CD4-positive, alpha-beta memory T cell (primary cell): ENCODE measurements around the gene VLDLR. TPM values are rescaled to one million over a fixed set of nuclear protein-coding genes. Genes with fewer than 3 reads are reported as not detected.

ENCODE experiments used
- CTCF ChIA-PET: fragments of 350-600 bp; sonication (Branson Sonifier 250); formaldehyde crosslinking; loops from one replicate; lab custom pipeline; 2021; ENCODE audit warnings: inconsistent platforms; ENCODE audit not compliant: partially characterized antibody; lab: Charles Lee
- POLR2A ChIA-PET: fragments of 350-600 bp; sonication (Branson Sonifier 250); formaldehyde crosslinking; loops from one replicate; lab custom pipeline; 2021; ENCODE audit not compliant: partially characterized antibody; lab: Charles Lee
- DNase-seq, 5 donors: peaks; one replicate each; pipeline versions ENCODE4 v3.0.0 to v3.0.0-alpha.2; 2020 to 2022; ENCODE audit warnings: mixed read lengths in 1 of 5
- H3K27ac ChIP-seq: one replicate; pipeline ENCODE4 v1.7.0; 2013; ENCODE audit warnings: low read depth, low read length
- H3K27me3 ChIP-seq: 2 replicates; pipeline ENCODE4 v1.7.0; 2013; ENCODE audit warnings: mild to moderate bottlenecking, low read length, moderate library complexity; ENCODE audit not compliant: insufficient read depth
- H3K36me3 ChIP-seq: 2 replicates; pipeline ENCODE4 v1.7.0; 2013; ENCODE audit warnings: mild to moderate bottlenecking, low read length, moderate library complexity; ENCODE audit not compliant: insufficient read depth
- H3K4me1 ChIP-seq: 2 replicates; pipeline ENCODE4 v1.7.0; 2013; ENCODE audit warnings: mild to moderate bottlenecking, low read length, moderate library complexity; ENCODE audit not compliant: insufficient read depth
- H3K4me3 ChIP-seq, 2 donors: one replicate each; pipeline ENCODE4 v1.7.0; 2013; ENCODE audit warnings: low read length in 2 of 2, mild to moderate bottlenecking in 1 of 2
- H3K9me3 ChIP-seq, 2 donors: one replicate each; pipeline ENCODE4 v1.7.0; 2013; ENCODE audit warnings: low read length in 2 of 2, control low read depth in 1 of 2; ENCODE audit not compliant: control insufficient read depth in 1 of 2
- H3K27ac Mint-ChIP-seq, 7 donors: one replicate each; pipeline ENCODE4 v1.8.0; 2020 to 2021; ENCODE audit warnings: mixed read lengths in 7 of 7, mild to moderate bottlenecking in 6 of 7, inconsistent platforms in 3 of 7, moderate library complexity in 3 of 7
- H3K27me3 Mint-ChIP-seq, 2 donors: one replicate each; pipeline ENCODE4 v1.8.0; 2020 to 2021; ENCODE audit warnings: mixed read lengths in 2 of 2
- H3K36me3 Mint-ChIP-seq, 2 donors: one replicate each; pipeline ENCODE4 v1.8.0; 2020 to 2021; ENCODE audit warnings: mixed read lengths in 2 of 2, inconsistent platforms in 1 of 2, mild to moderate bottlenecking in 1 of 2
- H3K4me1 Mint-ChIP-seq, 4 donors: one replicate each; pipeline ENCODE4 v1.8.0; 2020 to 2021; ENCODE audit warnings: mixed read lengths in 4 of 4, mild to moderate bottlenecking in 1 of 4
- H3K4me3 Mint-ChIP-seq, 8 donors: one replicate each; pipeline ENCODE4 v1.8.0; 2020 to 2021; ENCODE audit warnings: mixed read lengths in 8 of 8, mild to moderate bottlenecking in 7 of 8, moderate library complexity in 6 of 8, inconsistent platforms in 3 of 8
- H3K9me3 Mint-ChIP-seq, 8 donors: one replicate each; pipeline ENCODE4 v1.8.0; 2020 to 2021; ENCODE audit warnings: mixed read lengths in 8 of 8, mild to moderate bottlenecking in 5 of 8, inconsistent platforms in 3 of 8, moderate library complexity in 1 of 8
- intact Hi-C: fragments of 100-400 bp; cut with micrococcal nuclease; formaldehyde crosslinking; loops from one replicate; pipeline ENCODE4 v1.15.1; 2023
- polyA plus RNA-seq, 2 donors: library from polyadenylated mRNA; unstranded; fragments of 300-500 nt; fragmentation: Illumina TruSeq; gene quantifications; one replicate each; pipeline ENCODE4 v1.2.3, GENCODE V29; 2021
- total RNA-seq, 2 experiments: library from RNA; stranded (reverse); gene quantifications; one replicate each; pipeline ENCODE4 v1.2.3, GENCODE V29; 2021

Gene VLDLR
- total and polyA plus RNA-seq, 4 experiments from 2014 or later, result 0.07 to 0.50 (median 0.26) TPM

GRCh38 chr9:2640570-2640969 is 19.0 kb downstream of the VLDLR start:
- no peaks in the 10 kb centered on the region for H3K27me3 Mint-ChIP-seq
- H3K4me1 Mint-ChIP-seq, result no peaks in the 10 kb centered on the region
- H3K9me3 Mint-ChIP-seq, result peaks cover 0 to 3% (median 0%) of the 10 kb centered on the region in 8 donors
- POLR2A ChIA-PET, result no interaction called here
- Histone ChIP-seq H3K4me1 (no peaks in the 10 kb centered on the region), H3K36me3 (no peaks in the 10 kb centered on the region), H3K27ac (no peak overlapping the region), H3K27me3 (no peaks in the 10 kb centered on the region), H3K4me3 (no peak overlapping the region), H3K9me3 (no peaks in the 10 kb centered on the region)
- intact Hi-C loops, result no loop called here
- no peaks in the 10 kb centered on the region for H3K36me3 Mint-ChIP-seq
- H3K27ac Mint-ChIP-seq, result no peak overlapping the region
- CTCF ChIA-PET, result interaction anchor here (0.8 kb wide), 1 partner anchor 11 kb away, joined by 3 read pairs; no protein-coding TSS in a partner anchor
- H3K4me3 Mint-ChIP-seq, result no peak overlapping the region
- DNase-seq, result no peak

GRCh38 chr9:2641033-2641432 is 19.4 kb downstream of the VLDLR start:
- ChIA-PET POLR2A (no interaction called here), CTCF (no interaction called here)
- Mint-ChIP-seq H3K27me3 (no peaks in the 10 kb centered on the region), H3K4me1 (no peaks in the 10 kb centered on the region), H3K36me3 (no peaks in the 10 kb centered on the region), H3K9me3 (peaks cover 0 to 3% (median 0%) of the 10 kb centered on the region in 8 donors), H3K27ac (no peak overlapping the region), H3K4me3 (no peak overlapping the region)
- intact Hi-C loops, result no loop called here
- no peak for DNase-seq
- Histone ChIP-seq H3K9me3 (no peaks in the 10 kb centered on the region), H3K4me1 (no peaks in the 10 kb centered on the region), H3K27ac (no peak overlapping the region), H3K27me3 (no peaks in the 10 kb centered on the region), H3K36me3 (no peaks in the 10 kb centered on the region), H3K4me3 (no peak overlapping the region)

DNA sequence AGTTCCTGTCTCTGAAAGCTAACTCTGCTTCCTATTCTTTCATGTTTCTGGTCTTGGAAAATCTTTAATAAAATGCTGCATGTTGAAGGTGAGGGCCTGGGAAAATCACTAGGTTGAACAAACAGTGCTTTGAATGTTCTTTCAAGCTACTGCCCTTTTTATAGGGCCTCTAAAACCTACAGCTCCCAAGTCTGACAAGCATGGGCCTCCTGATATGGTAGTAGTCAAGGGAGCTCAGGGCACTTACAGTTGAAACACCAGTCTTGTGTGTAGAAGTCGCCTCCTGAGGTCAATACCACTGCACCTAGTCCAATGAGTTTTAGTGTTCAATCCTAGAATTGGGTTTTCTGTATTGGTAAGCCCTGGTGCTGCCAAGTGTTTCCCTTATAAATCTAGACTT is 20.5 kb downstream of the VLDLR start:
- Histone ChIP-seq H3K4me3 (no peak overlapping the region), H3K9me3 (no peaks in the 10 kb centered on the region), H3K27ac (no peak overlapping the region), H3K36me3 (no peaks in the 10 kb centered on the region), H3K27me3 (no peaks in the 10 kb centered on the region), H3K4me1 (no peaks in the 10 kb centered on the region)
- no peaks in the 10 kb centered on the region for H3K4me1 Mint-ChIP-seq
- intact Hi-C loops, result no loop called here
- H3K4me3 Mint-ChIP-seq, result no peak overlapping the region
- CTCF ChIA-PET, result interaction anchor here (1.4 kb wide), 1 partner anchor 10 kb away, joined by 3 read pairs; no protein-coding TSS in a partner anchor
- peaks cover 0 to 3% (median 0%) of the 10 kb centered on the region in 8 donors for H3K9me3 Mint-ChIP-seq
- no peak overlapping the region for H3K27ac Mint-ChIP-seq
- POLR2A ChIA-PET, result no interaction called here
- H3K27me3 Mint-ChIP-seq, result no peaks in the 10 kb centered on the region
- DNase-seq, result no peak
- H3K36me3 Mint-ChIP-seq, result no peaks in the 10 kb centered on the region

GRCh38 chr9:2645569-2645968 is 24.0 kb downstream of the VLDLR start:
- Mint-ChIP-seq H3K27ac (no peak overlapping the region), H3K36me3 (peaks cover 0 to 8% of the 10 kb centered on the region in 2 donors), H3K9me3 (peaks cover 0 to 3% (median 0%) of the 10 kb centered on the region in 8 donors), H3K4me1 (no peaks in the 10 kb centered on the region), H3K4me3 (no peak overlapping the region), H3K27me3 (no peaks in the 10 kb centered on the region)
- Histone ChIP-seq H3K27ac (no peak overlapping the region), H3K9me3 (no peaks in the 10 kb centered on the region), H3K4me3 (no peak overlapping the region), H3K4me1 (no peaks in the 10 kb centered on the region), H3K27me3 (no peaks in the 10 kb centered on the region), H3K36me3 (no peaks in the 10 kb centered on the region)
- DNase-seq, result no peak
- intact Hi-C loops, result no loop called here
- ChIA-PET CTCF (interaction anchor here (0.7 kb wide), 1 partner anchor 10 kb away, joined by 3 read pairs; no protein-coding TSS in a partner anchor), POLR2A (no interaction called here)

DNA sequence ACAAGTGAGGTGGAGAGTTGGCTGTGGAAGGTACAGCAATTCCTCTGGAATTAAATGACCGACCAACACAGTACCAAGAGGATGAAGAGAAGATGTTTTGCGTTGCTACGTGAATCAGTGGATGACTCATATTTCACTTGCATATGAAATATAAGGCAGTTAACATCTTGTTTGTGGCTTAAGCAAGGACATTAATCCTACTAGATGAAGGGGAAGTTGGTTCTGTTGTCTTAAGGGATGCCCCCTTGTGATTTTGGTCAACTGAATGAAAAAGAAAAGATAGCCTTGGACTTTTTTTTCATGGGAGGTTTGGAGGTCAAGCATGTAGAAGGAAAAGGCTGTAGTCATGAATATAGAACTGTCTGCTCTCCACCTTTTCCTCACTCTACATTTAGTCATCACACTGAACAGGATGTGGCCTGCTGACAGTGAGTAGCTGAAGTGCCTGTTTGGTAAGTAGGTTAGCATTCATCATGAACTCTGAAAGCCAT is 33.9 kb downstream of the VLDLR start:
- Histone ChIP-seq H3K27me3 (no peaks in the 10 kb centered on the region), H3K36me3 (no peaks in the 10 kb centered on the region), H3K27ac (peak overlapping the region; percentile 23), H3K4me1 (peaks cover 24% of the 10 kb centered on the region), H3K4me3 (no peak overlapping the region), H3K9me3 (no peaks in the 10 kb centered on the region)
- Mint-ChIP-seq H3K9me3 (no peaks in the 10 kb centered on the region), H3K27ac (peak overlapping the region; percentile 16 to 95 (median 89)), H3K36me3 (peaks cover 0 to 3% of the 10 kb centered on the region in 2 donors), H3K4me3 (peak overlapping the region in 6 of 8 donors; percentile 2 to 62 (median 41)), H3K27me3 (no peaks in the 10 kb centered on the region), H3K4me1 (peaks cover 13 to 28% (median 21%) of the 10 kb centered on the region in 4 donors)
- peak; percentile 29 to 54 (median 40) for DNase-seq
- intact Hi-C loops, result no loop called here
- ChIA-PET POLR2A (no interaction called here), CTCF (interaction anchor here (0.8 kb wide), 1 partner anchor 10 kb away, joined by 3 read pairs; no protein-coding TSS in a partner anchor)

GRCh38 chr9:2657427-2657826 is 35.8 kb downstream of the VLDLR start:
- Mint-ChIP-seq H3K9me3 (no peaks in the 10 kb centered on the region), H3K36me3 (peaks cover 0 to 9% of the 10 kb centered on the region in 2 donors), H3K4me3 (peak overlapping the region in 5 of 8 donors; percentile 2 to 61 (median 57)), H3K27ac (peak overlapping the region in 6 of 7 donors; percentile 26 to 82 (median 54)), H3K4me1 (peaks cover 13 to 28% (median 21%) of the 10 kb centered on the region in 4 donors), H3K27me3 (peaks cover 0 to 1% of the 10 kb centered on the region in 2 donors)
- H3K27ac ChIP-seq, result no peak overlapping the region
- POLR2A ChIA-PET, result no interaction called here
- peaks cover 24% of the 10 kb centered on the region for H3K4me1 ChIP-seq
- DNase-seq, result peak in 3 of 5 donors; percentile 2 to 39 (median 37)
- no peaks in the 10 kb centered on the region for H3K27me3 ChIP-seq
- H3K9me3 ChIP-seq, result no peaks in the 10 kb centered on the region
- CTCF ChIA-PET, result no interaction called here
- H3K4me3 ChIP-seq, result no peak overlapping the region
- H3K36me3 ChIP-seq, result no peaks in the 10 kb centered on the region
- intact Hi-C loops, result loop anchor here (2.0 kb wide), 1 partner anchor 35 kb away; no protein-coding TSS in a partner anchor

DNA sequence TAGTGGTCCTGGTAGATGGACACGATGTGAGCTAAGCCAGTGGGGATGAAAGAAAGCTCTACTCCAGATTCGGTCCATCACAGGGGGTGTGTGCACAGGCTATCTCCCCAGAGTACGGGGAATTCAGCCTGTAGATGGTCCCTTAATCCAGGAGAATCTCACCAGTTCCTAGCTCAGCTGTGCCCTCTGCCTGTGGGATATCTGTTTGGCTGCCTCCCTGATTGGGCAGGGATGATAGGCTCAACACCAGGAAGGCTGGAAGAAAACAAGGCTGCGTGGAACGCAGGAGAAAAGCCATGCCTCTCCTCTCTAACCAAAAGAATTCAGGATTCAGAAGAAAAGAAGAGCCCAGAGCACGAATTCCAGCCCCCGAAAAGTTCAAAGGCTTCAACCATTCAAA is 40.9 kb downstream of the VLDLR start:
- no peak overlapping the region for H3K4me3 Mint-ChIP-seq
- H3K9me3 Mint-ChIP-seq, result no peaks in the 10 kb centered on the region
- Histone ChIP-seq H3K27me3 (no peaks in the 10 kb centered on the region), H3K36me3 (no peaks in the 10 kb centered on the region), H3K9me3 (no peaks in the 10 kb centered on the region), H3K27ac (no peak overlapping the region), H3K4me1 (peaks cover 1% of the 10 kb centered on the region), H3K4me3 (no peak overlapping the region)
- POLR2A ChIA-PET, result no interaction called here
- H3K27me3 Mint-ChIP-seq, result peaks cover 0 to 1% of the 10 kb centered on the region in 2 donors
- intact Hi-C loops, result no loop called here
- no peak for DNase-seq
- H3K4me1 Mint-ChIP-seq, result peaks cover 0 to 3% (median under 1%) of the 10 kb centered on the region in 4 donors
- peaks cover 0 to 9% of the 10 kb centered on the region in 2 donors for H3K36me3 Mint-ChIP-seq
- H3K27ac Mint-ChIP-seq, result no peak overlapping the region
- CTCF ChIA-PET, result no interaction called here
